NT2/D1 (cell line): ENCODE results near the gene PRKRA.
A peak's percentile ranks its signal among the peaks of the same experiment; 100 is the strongest.

Experiments
- DNase-seq: peaks from one replicate; pipeline ENCODE4 v3.0.0-alpha.2; 2011; ENCODE audit warnings: low read depth, low spot score
- H3K27me3 ChIP-seq: 2 replicates; pipeline ENCODE4 v1.6.0; 2011; ENCODE audit warnings: mild to moderate bottlenecking; ENCODE audit not compliant: insufficient read length, insufficient read depth
- H3K36me3 ChIP-seq: 2 replicates; pipeline ENCODE4 v1.6.1; 2011; ENCODE audit warnings: mild to moderate bottlenecking, low read length, mixed read lengths; ENCODE audit not compliant: insufficient read depth, insufficient read length
- H3K4me1 ChIP-seq: 2 replicates; pipeline ENCODE4 v1.5.1; 2011; ENCODE audit not compliant: insufficient read depth, insufficient read length
- H3K4me3 ChIP-seq: 2 replicates; pipeline ENCODE4 v1.5.1; 2011; ENCODE audit warnings: low read depth; ENCODE audit not compliant: insufficient read length
- H3K9ac ChIP-seq: 2 replicates; pipeline ENCODE4 v1.6.0; 2011; ENCODE audit warnings: low read depth; ENCODE audit not compliant: insufficient read length
- H3K9me3 ChIP-seq: 2 replicates; pipeline ENCODE4 v1.5.1; 2011; ENCODE audit warnings: mild to moderate bottlenecking, low read length; ENCODE audit not compliant: insufficient read depth
- SUZ12 ChIP-seq: IDR thresholded peaks from 2 replicates; pipeline ENCODE4 v1.6.1; 2011; ENCODE audit not compliant: insufficient read length, insufficient read depth; ENCODE audit errors: extremely low read depth
- YY1 ChIP-seq: IDR thresholded peaks from 2 replicates; pipeline ENCODE4 v1.6.1; 2011; ENCODE audit not compliant: insufficient read length, insufficient read depth
- ZNF274 ChIP-seq: IDR thresholded peaks from 2 replicates; pipeline ENCODE4 v1.6.1; 2011; ENCODE audit warnings: mild to moderate bottlenecking, low read depth, low read length

The PRKRA gene

GRCh38 chr2:178450774-178451525, at the start of gene PRKRA, which contains the start of gene PJVK:
PRKRA (minus strand) TSS chr2:178451175; CDS start chr2:178451030, 145 bp downstream.
PJVK (plus strand) TSS chr2:178451378; CDS start chr2:178453410, 2,032 bp downstream.
- H3K4me3 ChIP-seq = peak within 1 kb of the TSS; percentile 93
- no peaks in the 10 kb centered on the region for H3K27me3 ChIP-seq
- H3K9ac ChIP-seq = peak within 1 kb of the TSS; percentile 99
- no peaks in the 10 kb centered on the region for H3K4me1 ChIP-seq
- no peak for TF ChIP-seq YY1
- no peak for TF ChIP-seq SUZ12
- peaks cover 41% of the 10 kb centered on the region for H3K36me3 ChIP-seq
- no peaks in the 10 kb centered on the region for H3K9me3 ChIP-seq
- peak; percentile 96 for DNase-seq

- H3K27me3 ChIP-seq = no peaks in the 10 kb centered on the region
- peaks cover 62% of the 10 kb centered on the region for H3K36me3 ChIP-seq
- no peak overlapping the region for H3K9ac ChIP-seq
- no peaks in the 10 kb centered on the region for H3K4me1 ChIP-seq
- no peak overlapping the region for H3K4me3 ChIP-seq
- no peaks in the 10 kb centered on the region for H3K9me3 ChIP-seq
- no peak for DNase-seq
- TF ChIP-seq ZNF274 (no peak), SUZ12 (no peak), YY1 (no peak)
Measured at GRCh38 chr2:178499640-178500039, 48.7 kb upstream of the PRKRA start.

- no peak for DNase-seq
- H3K4me3 ChIP-seq = no peak overlapping the region
- no peaks in the 10 kb centered on the region for H3K27me3 ChIP-seq
- TF ChIP-seq ZNF274 (no peak), SUZ12 (no peak), YY1 (no peak)
- H3K4me1 ChIP-seq = no peaks in the 10 kb centered on the region
- peaks cover 64% of the 10 kb centered on the region for H3K36me3 ChIP-seq
- no peaks in the 10 kb centered on the region for H3K9me3 ChIP-seq
- no peak overlapping the region for H3K9ac ChIP-seq
Measured at GRCh38 chr2:178498137-178498536, 47.2 kb upstream of the PRKRA start.

DNA sequence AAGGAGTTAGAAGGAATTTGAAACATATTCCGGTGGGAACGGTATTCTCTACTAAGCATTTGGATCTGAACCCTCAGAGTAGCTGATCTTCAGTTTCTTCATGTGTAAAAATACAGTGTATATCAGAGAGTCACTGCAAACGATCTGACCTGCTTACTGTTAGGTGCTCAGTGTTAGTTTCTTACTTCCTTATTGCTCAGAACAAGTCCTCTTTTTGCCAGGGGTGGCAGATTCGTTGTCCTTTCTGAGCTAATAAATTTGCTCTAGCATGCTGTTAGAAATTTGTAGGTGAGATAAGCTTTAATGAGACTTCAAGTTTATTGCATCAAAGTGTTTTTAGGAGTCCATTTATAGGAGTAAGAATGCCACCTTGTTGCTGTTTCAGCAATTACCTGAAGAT, 45.1 kb upstream of the PRKRA start:
- H3K36me3 ChIP-seq = peaks cover 56% of the 10 kb centered on the region
- H3K4me1 ChIP-seq = no peaks in the 10 kb centered on the region
- TF ChIP-seq ZNF274 = no peak
- TF ChIP-seq YY1 = no peak
- no peak for TF ChIP-seq SUZ12
- H3K9me3 ChIP-seq = no peaks in the 10 kb centered on the region
- no peak overlapping the region for H3K9ac ChIP-seq
- DNase-seq = no peak
- H3K4me3 ChIP-seq = no peak overlapping the region
- H3K27me3 ChIP-seq = no peaks in the 10 kb centered on the region

GRCh38 chr2:178491612-178492011, 40.6 kb upstream of the PRKRA start:
- H3K9ac ChIP-seq = no peak overlapping the region
- H3K36me3 ChIP-seq = peaks cover 42% of the 10 kb centered on the region
- H3K9me3 ChIP-seq = no peaks in the 10 kb centered on the region
- DNase-seq = no peak
- no peak for TF ChIP-seq SUZ12
- no peak overlapping the region for H3K4me3 ChIP-seq
- H3K27me3 ChIP-seq = no peaks in the 10 kb centered on the region
- no peaks in the 10 kb centered on the region for H3K4me1 ChIP-seq

DNA sequence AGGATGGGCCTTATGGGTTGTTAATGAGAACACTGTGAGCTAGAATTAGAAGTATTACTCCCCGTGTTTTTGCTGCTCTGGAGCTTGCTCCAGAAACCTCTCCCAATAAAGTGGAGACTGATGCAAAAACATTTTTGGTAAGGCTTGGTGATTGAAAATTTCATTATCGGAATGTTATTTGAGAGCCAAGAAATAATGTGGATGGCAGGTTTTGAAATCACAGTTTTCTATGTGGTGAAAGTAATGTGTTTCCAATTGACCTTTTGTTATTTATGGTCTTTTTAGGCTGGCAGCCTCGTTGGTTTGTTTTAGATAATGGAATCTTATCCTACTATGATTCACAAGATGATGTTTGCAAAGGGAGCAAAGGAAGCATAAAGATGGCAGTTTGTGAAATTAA, 34.4 kb upstream of the PRKRA start:
- Histone ChIP-seq H3K9ac (no peak overlapping the region), H3K36me3 (peaks cover 5% of the 10 kb centered on the region), H3K27me3 (peaks cover 10% of the 10 kb centered on the region), H3K9me3 (no peaks in the 10 kb centered on the region), H3K4me3 (no peak overlapping the region), H3K4me1 (no peaks in the 10 kb centered on the region)
- DNase-seq = no peak
- no peak for TF ChIP-seq YY1
- no peak for TF ChIP-seq ZNF274
- no peak for TF ChIP-seq SUZ12

DNA sequence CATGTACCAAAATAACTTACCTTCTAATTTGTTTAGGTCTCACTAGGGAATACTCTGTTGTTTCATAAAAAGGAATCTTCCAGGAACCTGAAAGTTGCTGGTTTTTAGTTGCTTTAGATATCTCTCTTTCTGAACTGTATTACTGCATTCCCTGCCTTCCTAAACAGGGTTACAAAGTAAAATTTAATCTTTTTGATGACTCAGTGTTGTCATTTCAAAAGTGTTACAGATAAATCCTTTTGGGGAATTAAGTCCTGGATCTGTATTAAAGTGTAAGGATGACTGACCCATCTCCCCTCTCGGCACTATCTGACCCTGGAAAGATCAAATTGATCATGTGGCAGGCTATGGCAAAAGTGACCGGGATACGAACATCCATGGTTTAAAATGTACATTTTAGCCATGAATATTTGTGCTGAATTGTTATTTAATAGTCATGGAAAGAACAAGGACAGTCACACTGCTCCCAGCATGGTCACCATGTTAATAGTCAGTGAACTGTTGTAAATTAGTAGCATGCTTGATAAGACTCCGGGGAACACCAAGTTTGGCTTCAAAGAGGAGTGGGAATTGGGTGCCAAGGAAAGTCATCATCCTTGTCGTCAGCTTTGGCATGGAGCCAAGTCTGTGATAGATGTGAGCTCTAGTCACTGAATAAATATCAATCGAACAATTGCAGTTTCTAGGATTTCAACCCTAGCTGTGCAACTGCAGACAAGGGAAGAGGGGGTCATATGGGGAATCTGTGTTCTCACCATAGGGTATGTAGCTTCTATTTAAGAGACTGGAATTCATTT, 33.5 kb upstream of the PRKRA start:
- peaks cover 2% of the 10 kb centered on the region for H3K36me3 ChIP-seq
- no peak for TF ChIP-seq ZNF274
- TF ChIP-seq YY1 = no peak
- no peak for TF ChIP-seq SUZ12
- H3K9ac ChIP-seq = no peak overlapping the region
- H3K4me3 ChIP-seq = no peak overlapping the region
- H3K9me3 ChIP-seq = no peaks in the 10 kb centered on the region
- peaks cover 14% of the 10 kb centered on the region for H3K27me3 ChIP-seq
- DNase-seq = no peak
- H3K4me1 ChIP-seq = no peaks in the 10 kb centered on the region
